Measurements from ENCODE around the gene TMEM45B. TPM values are rescaled to one million over a fixed set of nuclear protein-coding genes. Genes with fewer than 3 reads are reported as not detected.

The TMEM45B gene
- polyA plus RNA-seq, 1 experiment = not detected

DNA sequence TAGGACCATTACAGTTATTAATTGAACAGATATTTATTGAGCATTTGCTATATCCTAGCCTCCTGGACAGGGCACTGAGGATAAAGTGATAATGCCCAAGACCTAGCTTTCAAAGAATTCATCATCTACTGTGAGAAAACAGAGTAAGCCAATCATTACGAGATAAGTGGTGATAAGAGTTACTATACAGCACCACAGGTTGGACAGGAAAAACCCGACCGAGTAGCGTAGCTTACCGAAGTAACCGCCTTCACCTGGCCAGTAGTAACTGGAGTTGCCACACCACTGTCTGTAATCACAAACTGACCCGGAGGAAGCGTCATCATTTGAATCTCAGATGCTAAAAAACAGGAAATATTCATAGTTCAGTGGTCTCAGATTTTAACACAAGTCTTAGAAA is 89.8 kb downstream of the TMEM45B start:
- no peaks in the 10 kb centered on the region for H3K27me3 ChIP-seq (ENCODE audit: control insufficient read depth, insufficient read depth, low read length)
- ChIA-PET CTCF (no interaction called here), POLR2A (no interaction called here)
- peaks cover 5% of the 10 kb centered on the region for H3K36me3 ChIP-seq (ENCODE audit: control insufficient read depth, insufficient read depth, low read length)
- no peak overlapping the region for H3K4me3 ChIP-seq (ENCODE audit: low read depth, low read length)
- TF ChIP-seq, protein P1, sequence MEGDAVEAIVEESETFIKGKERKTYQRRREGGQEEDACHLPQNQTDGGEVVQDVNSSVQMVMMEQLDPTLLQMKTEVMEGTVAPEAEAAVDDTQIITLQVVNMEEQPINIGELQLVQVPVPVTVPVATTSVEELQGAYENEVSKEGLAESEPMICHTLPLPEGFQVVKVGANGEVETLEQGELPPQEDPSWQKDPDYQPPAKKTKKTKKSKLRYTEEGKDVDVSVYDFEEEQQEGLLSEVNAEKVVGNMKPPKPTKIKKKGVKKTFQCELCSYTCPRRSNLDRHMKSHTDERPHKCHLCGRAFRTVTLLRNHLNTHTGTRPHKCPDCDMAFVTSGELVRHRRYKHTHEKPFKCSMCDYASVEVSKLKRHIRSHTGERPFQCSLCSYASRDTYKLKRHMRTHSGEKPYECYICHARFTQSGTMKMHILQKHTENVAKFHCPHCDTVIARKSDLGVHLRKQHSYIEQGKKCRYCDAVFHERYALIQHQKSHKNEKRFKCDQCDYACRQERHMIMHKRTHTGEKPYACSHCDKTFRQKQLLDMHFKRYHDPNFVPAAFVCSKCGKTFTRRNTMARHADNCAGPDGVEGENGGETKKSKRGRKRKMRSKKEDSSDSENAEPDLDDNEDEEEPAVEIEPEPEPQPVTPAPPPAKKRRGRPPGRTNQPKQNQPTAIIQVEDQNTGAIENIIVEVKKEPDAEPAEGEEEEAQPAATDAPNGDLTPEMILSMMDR (IDR thresholded peaks at IDR 0.05; ENCODE audit: insufficient read depth, low read depth, low read length) = no peak
- no peak for DNase-seq (ENCODE audit: low read depth)

Small RNA genes within 50 kb of the gene (small RNA-seq; reads per million reads assigned to genes)
- gene AP003327.1 (ENCODE audit: insufficient read length, low read depth, low replicate concordance) = not detected

Other genes with a start within 250 kb of the TMEM45B start
- 7.6 and 11.7 TPM in 2 replicates for gene NFRKB, start 79.7 kb downstream of the TMEM45B start, polyA plus RNA-seq (2011; rRNA removed)
- 3.4 and 5.5 TPM in 2 replicates for gene PRDM10, start 187.0 kb downstream of the TMEM45B start, polyA plus RNA-seq (2011; rRNA removed)